ENCODE results near the gene RPP14. TPM values are rescaled to one million over a fixed set of nuclear protein-coding genes. Genes with fewer than 3 reads are reported as not detected.
A peak's percentile ranks its signal among the peaks of the same experiment; 100 is the strongest.

RPP14 gene
- total RNA-seq, 4 donors from 2014 or later, result 9.1 to 16.0 (median 10.4) TPM

GRCh38 chr3:58307639-58308215 is 1.7 kb downstream of the RPP14 start:
- peak overlapping the region; percentile 96 to 97 (median 96) for H3K27ac ChIP-seq (replicated peaks in 1 of 4)

GRCh38 chr3:58308728-58309127 is 2.7 kb downstream of the RPP14 start:
- no peak for TF ChIP-seq POLR2A (IDR thresholded peaks at IDR 0.05; ENCODE audit: low read depth)
- no peak for TF ChIP-seq EP300 (IDR thresholded peaks at IDR 0.05)
- Histone ChIP-seq H3K36me3 (peaks cover 31 to 46% (median 36%) of the 10 kb centered on the region in 4 donors), H3K4me3 (peak overlapping the region in 2 of 4 donors; percentile 5 to 23), H3K27ac (replicated peaks in 1 of 4) (peak overlapping the region; percentile 96 to 97 (median 96)), H3K9me3 (no peaks in the 10 kb centered on the region), H3K27me3 (no peaks in the 10 kb centered on the region), H3K4me1 (peaks cover 24 to 50% (median 43%) of the 10 kb centered on the region in 4 donors)
- intact Hi-C loops (cut with DNase I), result loop anchor here (10.0 kb wide), 1 partner anchor 304 kb away; the partner anchor contains the start of gene FLNB
- no peak for DNase-seq (ENCODE audit: extremely low spot score)
- 21% methylated on average over 1 of the region's 1 CpG for WGBS

More at GRCh38 chr3:58307639-58308215, 1.7 kb downstream of the RPP14 start:
- peaks cover 24 to 44% (median 40%) of the 10 kb centered on the region in 4 donors for H3K4me1 ChIP-seq
- DNase-seq (ENCODE audit: extremely low spot score), result no peak
- H3K36me3 ChIP-seq, result peaks cover 24 to 36% (median 27%) of the 10 kb centered on the region in 4 donors
- no peak for TF ChIP-seq POLR2AphosphoS5 (IDR thresholded peaks at IDR 0.05)
- peak; percentile 29 to 53 (median 52) for TF ChIP-seq CTCF (IDR thresholded peaks at IDR 0.05)
- 27% methylated on average over 10 of the region's 10 CpGs for WGBS
- H3K9me3 ChIP-seq, result no peaks in the 10 kb centered on the region
- H3K4me3 ChIP-seq, result peak overlapping the region; percentile 73 to 87 (median 80)
- intact Hi-C loops (cut with DNase I), result loop anchor here (2.0 to 10.0 kb wide), 2 partner anchors 71 to 303 kb away; partner anchors contain the start of genes ABHD6 and FLNB
- H3K27me3 ChIP-seq, result peaks cover 0 to 1% (median 0%) of the 10 kb centered on the region in 4 donors

- peaks cover 48 to 72% (median 61%) of the 10 kb centered on the region in 4 donors for H3K36me3 ChIP-seq
- 69% methylated on average over 2 of the region's 2 CpGs for WGBS
These were observed 11.8 kb downstream of the RPP14 start for GRCh38 chr3:58317811-58318210.

GRCh38 chr3:58321791-58322190 is 15.7 kb downstream of the RPP14 start:
- Histone ChIP-seq H3K27ac (replicated peaks in 1 of 4) (no peak overlapping the region), H3K9me3 (peaks cover 0 to 3% (median 0%) of the 10 kb centered on the region in 4 donors), H3K36me3 (peaks cover 18 to 32% (median 24%) of the 10 kb centered on the region in 4 donors), H3K27me3 (no peaks in the 10 kb centered on the region), H3K4me1 (peaks cover 6 to 27% (median 19%) of the 10 kb centered on the region in 4 donors), H3K4me3 (no peak overlapping the region)
- WGBS, result 94% methylated on average over 7 of the region's 7 CpGs
- intact Hi-C loops (cut with DNase I), result loop anchor here (5.0 kb wide), 2 partner anchors 96 to 211 kb away; no protein-coding TSS in a partner anchor
- TF ChIP-seq CTCF (IDR thresholded peaks at IDR 0.05), result no peak
- no peak for TF ChIP-seq POLR2AphosphoS5 (IDR thresholded peaks at IDR 0.05)
- no peak for TF ChIP-seq POLR2A (IDR thresholded peaks at IDR 0.05; ENCODE audit: low read depth)
- TF ChIP-seq EP300 (IDR thresholded peaks at IDR 0.05), result no peak
- no peak for DNase-seq (ENCODE audit: extremely low spot score)

More at GRCh38 chr3:58317811-58318210, 11.8 kb downstream of the RPP14 start:
- H3K4me3 ChIP-seq, result no peak overlapping the region
- no peak for TF ChIP-seq POLR2A (IDR thresholded peaks at IDR 0.05; ENCODE audit: low read depth)
- no peak for TF ChIP-seq CTCF (IDR thresholded peaks at IDR 0.05)
- no peak for TF ChIP-seq EP300 (IDR thresholded peaks at IDR 0.05)
- no peak for TF ChIP-seq POLR2AphosphoS5 (IDR thresholded peaks at IDR 0.05)
- no peaks in the 10 kb centered on the region for H3K9me3 ChIP-seq
- H3K4me1 ChIP-seq, result peaks cover 0 to 20% (median 7%) of the 10 kb centered on the region in 4 donors
- no peak for DNase-seq (ENCODE audit: extremely low spot score)
- H3K27ac ChIP-seq (replicated peaks in 1 of 4), result no peak overlapping the region
- intact Hi-C loops (cut with DNase I), result no loop called here
- no peaks in the 10 kb centered on the region for H3K27me3 ChIP-seq

GRCh38 chr3:58322793-58323192 is 16.7 kb downstream of the RPP14 start:
- TF ChIP-seq POLR2AphosphoS5 (IDR thresholded peaks at IDR 0.05) (no peak), POLR2A (IDR thresholded peaks at IDR 0.05; ENCODE audit: low read depth) (no peak), EP300 (IDR thresholded peaks at IDR 0.05) (no peak), CTCF (IDR thresholded peaks at IDR 0.05) (no peak)
- WGBS, result 71% methylated on average over 1 of the region's 1 CpG
- Histone ChIP-seq H3K27me3 (no peaks in the 10 kb centered on the region), H3K9me3 (peaks cover 0 to 3% (median 0%) of the 10 kb centered on the region in 4 donors), H3K27ac (replicated peaks in 1 of 4) (no peak overlapping the region), H3K4me3 (no peak overlapping the region), H3K36me3 (peaks cover 8 to 22% (median 14%) of the 10 kb centered on the region in 4 donors), H3K4me1 (peaks cover 6 to 27% (median 19%) of the 10 kb centered on the region in 4 donors)
- no peak for DNase-seq (ENCODE audit: extremely low spot score)
- intact Hi-C loops (cut with DNase I), result loop anchor here (5.0 kb wide), 2 partner anchors 95 to 210 kb away; no protein-coding TSS in a partner anchor
